Heart left ventricle (tissue), 16 donors: ENCODE results near the gene SMIM10L2A. TPM values are rescaled to one million over a fixed set of nuclear protein-coding genes. Genes with fewer than 3 reads are reported as not detected.

Experiments used
- ATAC-seq, 4 donors: fragments of 200-7000 bp; cut with Tn5 transposase; one replicate each; pipeline ENCODE4 v1.9.1; 2020 to 2022; ENCODE audit warnings: moderate library complexity in 4 of 4, mild to moderate bottlenecking in 3 of 4, moderate number of reproducible peaks in 1 of 4
- DNase-seq, 5 donors: peaks; one replicate each; pipeline ENCODE4 v3.0.0-alpha.2; 2020
- H3K27ac ChIP-seq, 12 donors: fragments of 200-600 bp; sonication (generic) in 4 of 12; one replicate each; pipeline versions ENCODE4 v1.5.0 to v1.8.0; 2016 to 2022; ENCODE audit warnings: mild to moderate bottlenecking in 2 of 12
- H3K27me3 ChIP-seq, 9 donors: fragments of 200-600 bp; sonication (generic) in 2 of 9; one replicate each; pipeline versions ENCODE4 v1.5.1 to v1.8.0; 2016 to 2022; ENCODE audit warnings: mild to moderate bottlenecking in 3 of 9
- H3K36me3 ChIP-seq, 9 donors: fragments of 200-600 bp; sonication (generic) in 2 of 9; one replicate each; pipeline versions ENCODE4 v1.5.0 to v1.8.0; 2018 to 2022; ENCODE audit warnings: mild to moderate bottlenecking in 2 of 9
- H3K4me1 ChIP-seq, 12 donors: fragments of 200-600 bp; sonication (generic) in 4 of 12; one replicate each; pipeline versions ENCODE4 v1.5.0 to v1.8.0; 2016 to 2022; ENCODE audit warnings: mild to moderate bottlenecking in 3 of 12
- H3K4me3 ChIP-seq, 12 donors: fragments of 200-600 bp; sonication (generic) in 4 of 12; one replicate each; pipeline versions ENCODE4 v1.5.0 to v1.8.0; 2017 to 2022; ENCODE audit warnings: mild to moderate bottlenecking in 9 of 12, moderate library complexity in 4 of 12
- H3K9me3 ChIP-seq, 12 donors: fragments of 200-600 bp; sonication (generic) in 4 of 12; one replicate each; pipeline versions ENCODE4 v1.5.0 to v1.8.0; 2016 to 2022; ENCODE audit warnings: mild to moderate bottlenecking in 1 of 12
- CTCF ChIP-seq, 12 donors: fragments of 200-600 bp; sonication (generic) in 4 of 12; IDR thresholded peaks; one replicate each; pipeline versions ENCODE4 v1.5.0 to v1.8.0; 2018 to 2022; ENCODE audit warnings: antibody characterized with exemption in 12 of 12, mild to moderate bottlenecking in 5 of 12
- POLR2A ChIP-seq, 2 donors: fragments of 450-650 bp; IDR thresholded peaks; one replicate each; pipeline ENCODE4 v1.6.1; 2017; ENCODE audit warnings: antibody characterized with exemption in 2 of 2, mild to moderate bottlenecking in 2 of 2, moderate library complexity in 2 of 2
- WGBS, 4 donors: extraction: QIAGEN DNeasy Blood & Tissue Kit in 2 of 4; methylation state at CpG; one replicate each; pipeline versions ENCODE4 v1.1.5 to v1.1.7; 2013 to 2018; 5-methylcytosine and 5-hydroxymethylcytosine counted together
- intact Hi-C, 10 donors: fragments of 100-400 bp; cut with DNase I; formaldehyde crosslinking; loops; one replicate each; pipeline versions ENCODE4 v1.11.1 to v1.14.2; 2022
- polyA plus RNA-seq, 2 donors: library from polyadenylated mRNA; stranded (reverse); fragments of 200-250 nt; gene quantifications; one replicate each; pipeline ENCODE4 v1.2.3, GENCODE V29; 2013
- total RNA-seq, 9 donors: library from RNA; depleted of rRNA in 2 of 9; stranded (reverse); fragments of >200 nt in 2 of 9; fragmentation: NEBNext Ultra II Directional in 3 of 9; extraction: Animal tissue kit (Norgen Biotek cat#: 25700) in 3 of 9; gene quantifications; one replicate each; pipeline versions ENCODE4 v1.1.0 to v1.2.4, GENCODE V29; 2016 to 2023
- donor health status: ischemic (EF 13 %, LVEDD 7.1; RV severe dilation, severe dysfunction).
- donor health status: healthy with polysubstance abuse.
- donor health status: DM: no; HTN: yes; CAD: no.
- donor health status: DM: no; HTN: no; CAD: no.
- donor health status: ischemic (EF 25% LVEDD 6.9; RV normal size, moderate dysfunction).
- donor health status: ischemic (EF 25% LVEDD 5.7; RV mildly dilated, moderate dysfunction).
- donor health status: healthy.
- donor health status: DM: yes; HTN: yes; CAD: no.
- donor health status: ischemic (EF 35%, LVEDD 5.7; RV mildly dilated, moderate dysfunction).
- donor health status: nonischemic (EF 11% LVEDD 7.7; RV severe dilation, severe dysfunction).
- donor health status: DM: yes; HTN: yes; CAD: no.
- donor health status: PGD.
- donor health status: ischemic (EF 29% LVEDD 5.4; RV normal size, mild dysfunction).
- donor health status: nonischemic (EF 23%, LVEDD 6.1; RV moderate dilation, normal function).

Gene SMIM10L2A
- total and polyA plus RNA-seq, 11 donors = 0.37 to 2.7 (median 1.3) TPM

GRCh38 chrX:135384161-135384836 lies 37.4 kb upstream of the SMIM10L2A start:
- TF ChIP-seq POLR2A (IDR thresholded peaks at IDR 0.05) (no peak), CTCF (IDR thresholded peaks at IDR 0.05) (no peak)
- Histone ChIP-seq H3K27ac (no peak overlapping the region), H3K4me3 (no peak overlapping the region), H3K27me3 (no peaks in the 10 kb centered on the region), H3K4me1 (peaks cover 0 to 12% (median 0%) of the 10 kb centered on the region in 12 donors), H3K9me3 (no peaks in the 10 kb centered on the region), H3K36me3 (no peaks in the 10 kb centered on the region)
- no peak for ATAC-seq
- WGBS, 4 donors = 77 to 86% (median 81%) methylated on average over 6 of the region's 6 CpGs
- intact Hi-C loops = no loop called here
- no peak for DNase-seq

- H3K27me3 ChIP-seq = peaks cover 0 to 6% (median 0%) of the 10 kb centered on the region in 9 donors
- no peak for ATAC-seq
- H3K9me3 ChIP-seq = no peaks in the 10 kb centered on the region
- intact Hi-C loops = no loop called here
- H3K27ac ChIP-seq = no peak overlapping the region
- 65 to 86% (median 77%) methylated on average over 2 of the region's 2 CpGs for WGBS, 4 donors
- no peaks in the 10 kb centered on the region for H3K36me3 ChIP-seq
- DNase-seq = no peak
- H3K4me3 ChIP-seq = no peak overlapping the region
- H3K4me1 ChIP-seq = no peaks in the 10 kb centered on the region
- no peak for TF ChIP-seq POLR2A (IDR thresholded peaks at IDR 0.05)
- no peak for TF ChIP-seq CTCF (IDR thresholded peaks at IDR 0.05)
Observed at GRCh38 chrX:135388841-135389240, 32.9 kb upstream of the SMIM10L2A start.

GRCh38 chrX:135389243-135389642 lies 32.5 kb upstream of the SMIM10L2A start:
- no peaks in the 10 kb centered on the region for H3K9me3 ChIP-seq
- peaks cover 0 to 6% (median 0%) of the 10 kb centered on the region in 9 donors for H3K27me3 ChIP-seq
- no peak overlapping the region for H3K4me3 ChIP-seq
- no peak for DNase-seq
- no peak overlapping the region for H3K27ac ChIP-seq
- no peaks in the 10 kb centered on the region for H3K4me1 ChIP-seq
- H3K36me3 ChIP-seq = no peaks in the 10 kb centered on the region
- 68 to 85% (median 79%) methylated on average over 1 of the region's 1 CpG for WGBS, 4 donors
- ATAC-seq = no peak
- intact Hi-C loops = no loop called here
- TF ChIP-seq POLR2A (IDR thresholded peaks at IDR 0.05) = no peak
- TF ChIP-seq CTCF (IDR thresholded peaks at IDR 0.05) = no peak

GRCh38 chrX:135389717-135390116 lies 32.0 kb upstream of the SMIM10L2A start:
- ATAC-seq (no peak), DNase-seq (no peak)
- intact Hi-C loops = no loop called here
- no peak for TF ChIP-seq POLR2A (IDR thresholded peaks at IDR 0.05)
- TF ChIP-seq CTCF (IDR thresholded peaks at IDR 0.05) = no peak
- Histone ChIP-seq H3K36me3 (no peaks in the 10 kb centered on the region), H3K4me1 (no peaks in the 10 kb centered on the region), H3K4me3 (no peak overlapping the region), H3K9me3 (no peaks in the 10 kb centered on the region), H3K27ac (no peak overlapping the region), H3K27me3 (peaks cover 0 to 6% (median 0%) of the 10 kb centered on the region in 9 donors)
- WGBS, 4 donors = 43 to 66% (median 61%) methylated on average over 2 of the region's 2 CpGs
